ENCODE data around the gene NCOA1.

Gene NCOA1

DNA sequence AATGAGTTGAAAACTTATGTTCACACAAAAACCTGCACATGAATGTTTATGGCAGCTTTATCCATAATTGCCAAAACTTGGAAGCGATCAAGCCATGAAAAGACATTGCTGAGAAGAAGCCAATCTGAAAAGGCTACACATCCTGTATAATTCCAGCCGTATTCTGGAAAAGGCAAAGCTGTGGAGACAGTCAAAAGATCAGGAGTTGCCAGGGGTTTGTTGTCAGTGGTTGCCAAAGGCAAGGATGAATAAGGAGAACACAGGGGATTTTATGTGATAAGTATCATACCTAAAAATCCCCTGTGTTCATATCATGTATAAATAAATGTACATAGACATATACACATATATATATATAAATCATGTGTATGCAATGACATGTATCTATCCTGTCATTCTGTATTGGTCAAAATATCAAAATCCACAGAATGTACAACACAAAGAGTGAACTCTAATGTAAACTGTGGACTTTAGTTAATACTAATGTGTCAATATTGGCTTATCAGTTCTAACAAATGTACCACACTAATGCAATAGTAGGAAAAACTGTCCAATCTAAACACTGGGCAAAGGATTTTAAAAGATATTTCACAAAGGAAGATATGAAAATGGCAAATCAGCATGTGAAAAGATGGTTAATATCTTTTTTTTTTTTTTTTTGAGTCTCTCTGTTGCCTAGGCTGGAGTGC, 226.4 kb downstream of the NCOA1 start:
- no peak for DNase-seq (ENCODE audit: low read depth)
- TF ChIP-seq, protein P1, sequence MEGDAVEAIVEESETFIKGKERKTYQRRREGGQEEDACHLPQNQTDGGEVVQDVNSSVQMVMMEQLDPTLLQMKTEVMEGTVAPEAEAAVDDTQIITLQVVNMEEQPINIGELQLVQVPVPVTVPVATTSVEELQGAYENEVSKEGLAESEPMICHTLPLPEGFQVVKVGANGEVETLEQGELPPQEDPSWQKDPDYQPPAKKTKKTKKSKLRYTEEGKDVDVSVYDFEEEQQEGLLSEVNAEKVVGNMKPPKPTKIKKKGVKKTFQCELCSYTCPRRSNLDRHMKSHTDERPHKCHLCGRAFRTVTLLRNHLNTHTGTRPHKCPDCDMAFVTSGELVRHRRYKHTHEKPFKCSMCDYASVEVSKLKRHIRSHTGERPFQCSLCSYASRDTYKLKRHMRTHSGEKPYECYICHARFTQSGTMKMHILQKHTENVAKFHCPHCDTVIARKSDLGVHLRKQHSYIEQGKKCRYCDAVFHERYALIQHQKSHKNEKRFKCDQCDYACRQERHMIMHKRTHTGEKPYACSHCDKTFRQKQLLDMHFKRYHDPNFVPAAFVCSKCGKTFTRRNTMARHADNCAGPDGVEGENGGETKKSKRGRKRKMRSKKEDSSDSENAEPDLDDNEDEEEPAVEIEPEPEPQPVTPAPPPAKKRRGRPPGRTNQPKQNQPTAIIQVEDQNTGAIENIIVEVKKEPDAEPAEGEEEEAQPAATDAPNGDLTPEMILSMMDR (IDR thresholded peaks at IDR 0.05; ENCODE audit: low read depth, low read length, missing control alignments) = no peak
- H3K4me3 ChIP-seq (ENCODE audit: low read depth, low read length) = no peak overlapping the region

DNA sequence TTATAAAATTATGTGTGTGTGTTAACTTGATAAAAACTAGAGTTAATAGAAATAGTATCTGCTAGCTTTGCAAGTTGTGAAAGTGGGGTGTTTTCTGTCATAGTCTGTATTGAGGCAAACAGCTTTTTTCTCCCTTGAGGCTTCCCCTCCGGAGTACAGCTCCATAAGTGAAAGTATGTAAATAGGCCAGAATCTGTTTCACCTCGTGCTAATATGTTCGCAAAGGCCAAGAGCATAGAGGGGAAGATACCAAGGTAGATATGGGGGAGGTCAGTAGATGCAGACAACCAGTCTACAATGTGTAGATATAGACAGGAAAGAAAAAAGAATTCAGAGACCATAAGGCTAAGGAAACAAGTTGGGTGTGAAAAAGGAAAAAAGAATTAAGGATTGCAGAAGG, 229.3 kb downstream of the NCOA1 start:
- TF ChIP-seq, protein P1 (IDR thresholded peaks at IDR 0.05; ENCODE audit: low read depth, low read length, missing control alignments) = no peak
- DNase-seq (ENCODE audit: low read depth) = peak; percentile 60

GRCh38 chr2:24721470-24721869, 230.4 kb downstream of the NCOA1 start:
- H3K4me3 ChIP-seq (ENCODE audit: low read depth, low read length) = no peak overlapping the region
- DNase-seq (ENCODE audit: low read depth) = no peak
- TF ChIP-seq, protein P1 (IDR thresholded peaks at IDR 0.05; ENCODE audit: low read depth, low read length, missing control alignments) = no peak

More for the DNA sequence above, 229.3 kb downstream of the NCOA1 start:
- no peak overlapping the region for H3K4me3 ChIP-seq (ENCODE audit: low read depth, low read length)

DNA sequence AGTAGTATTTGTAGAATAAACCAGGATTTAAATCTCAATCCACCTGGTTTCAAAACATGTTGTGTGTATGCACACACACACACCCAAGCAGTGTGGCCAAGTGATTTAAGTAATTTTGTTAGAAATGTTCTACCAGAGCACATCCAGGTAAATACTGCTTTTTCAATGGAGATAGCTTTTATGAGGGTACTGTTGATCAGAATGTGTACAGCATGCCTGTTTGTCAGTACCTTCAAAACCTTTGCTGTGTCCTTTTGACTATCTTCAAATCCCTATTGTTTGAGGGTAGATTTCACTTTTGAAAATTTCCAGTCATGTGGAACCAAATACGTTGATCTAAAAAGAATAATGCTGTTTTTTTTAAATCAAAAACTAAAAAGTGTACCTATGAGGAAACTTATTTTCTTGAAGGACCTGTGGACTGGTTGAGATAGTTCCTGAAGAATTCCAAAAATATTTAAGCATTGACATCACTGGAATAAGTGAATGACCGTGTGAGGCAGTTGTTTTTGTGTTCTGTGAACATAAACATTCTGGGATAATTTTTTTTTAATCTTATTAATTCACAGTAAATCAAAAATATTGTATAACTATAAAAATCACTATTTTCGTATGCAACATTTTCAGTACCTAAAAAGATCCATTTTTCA, 231.2 kb downstream of the NCOA1 start:
- H3K4me3 ChIP-seq (ENCODE audit: low read depth, low read length) = no peak overlapping the region
- no peak for DNase-seq (ENCODE audit: low read depth)
- TF ChIP-seq, protein P1 (IDR thresholded peaks at IDR 0.05; ENCODE audit: low read depth, low read length, missing control alignments) = no peak

DNA sequence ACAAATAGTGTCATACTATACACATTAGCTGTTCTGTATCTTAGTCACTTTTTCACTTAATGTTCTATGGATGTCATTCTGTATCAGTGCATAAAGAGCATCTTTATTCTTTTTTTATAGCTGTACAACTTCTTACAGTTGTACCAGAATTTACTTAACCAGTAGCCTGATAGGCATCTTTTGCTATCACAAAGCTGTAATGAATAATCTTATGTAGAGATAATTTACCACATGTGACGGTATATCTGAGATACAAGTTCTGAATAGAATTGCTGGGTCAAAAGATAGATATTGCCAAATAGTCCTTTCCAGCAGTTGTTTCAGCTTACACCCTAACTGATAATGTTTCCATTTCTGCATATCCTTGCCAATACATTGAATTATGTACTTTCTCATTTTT, 232.1 kb downstream of the NCOA1 start:
- TF ChIP-seq, protein P1 (IDR thresholded peaks at IDR 0.05; ENCODE audit: low read depth, low read length, missing control alignments) = no peak
- DNase-seq (ENCODE audit: low read depth) = no peak
- no peak overlapping the region for H3K4me3 ChIP-seq (ENCODE audit: low read depth, low read length)

- no peak overlapping the region for H3K4me3 ChIP-seq (ENCODE audit: low read depth, low read length)
- TF ChIP-seq, protein P1 (IDR thresholded peaks at IDR 0.05; ENCODE audit: low read depth, low read length, missing control alignments) = no peak
- DNase-seq (ENCODE audit: low read depth) = no peak
These were observed 232.6 kb downstream of the NCOA1 start for GRCh38 chr2:24723665-24724064.
